ENCODE results near the gene CFAP299.

The CFAP299 gene

GRCh38 chr4:80452768-80453167 is 117.2 kb downstream of the CFAP299 start:
- no peak for DNase-seq

GRCh38 chr4:80454040-80454439 is 118.5 kb downstream of the CFAP299 start:
- DNase-seq = no peak

DNA sequence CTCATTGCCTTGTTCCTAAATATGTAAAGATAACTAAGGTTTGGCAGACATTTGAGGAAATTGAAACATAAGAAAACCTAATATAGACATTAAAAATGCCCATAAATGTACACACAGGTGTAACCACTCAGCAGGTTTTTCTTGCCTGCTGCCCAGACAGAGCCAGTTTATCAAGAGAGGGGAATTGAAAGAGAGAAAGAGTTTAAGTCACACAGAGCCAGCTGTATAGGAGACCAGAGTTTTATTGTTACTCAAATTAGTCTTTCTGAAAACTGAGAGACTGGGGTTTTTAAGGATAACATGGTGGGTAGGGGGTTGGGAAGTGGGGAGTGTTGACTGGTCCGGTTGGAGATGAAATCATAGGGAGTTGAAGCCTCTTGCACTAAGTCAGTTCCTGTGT is 119.0 kb downstream of the CFAP299 start:
- DNase-seq = no peak

DNA sequence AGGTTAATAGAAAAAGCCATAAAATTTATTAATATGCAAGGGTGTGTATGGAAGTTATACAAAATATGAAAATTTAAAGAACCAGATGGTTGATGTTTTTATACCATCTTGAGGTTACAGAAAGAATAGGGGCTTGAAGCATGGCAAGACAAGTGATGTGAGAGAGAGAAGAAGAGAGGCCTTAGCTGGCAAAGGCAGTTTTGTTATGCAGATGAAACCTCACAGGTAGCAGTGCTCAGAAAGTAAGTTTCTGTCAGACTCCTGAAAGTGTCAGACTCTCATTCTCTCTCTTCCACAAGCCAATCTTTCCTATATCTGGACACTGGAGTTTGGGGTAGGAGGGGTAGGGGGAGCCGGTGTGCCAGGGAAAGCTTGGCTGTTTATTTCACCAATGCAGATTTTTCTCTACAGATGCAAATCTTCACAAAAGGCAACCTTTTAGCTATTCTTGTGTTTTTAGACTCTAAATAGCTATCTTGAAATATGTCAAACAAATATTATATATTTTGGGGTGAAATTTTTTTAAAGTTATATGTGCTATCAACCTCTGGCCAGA is 124.5 kb downstream of the CFAP299 start:
- no peak for DNase-seq

DNA sequence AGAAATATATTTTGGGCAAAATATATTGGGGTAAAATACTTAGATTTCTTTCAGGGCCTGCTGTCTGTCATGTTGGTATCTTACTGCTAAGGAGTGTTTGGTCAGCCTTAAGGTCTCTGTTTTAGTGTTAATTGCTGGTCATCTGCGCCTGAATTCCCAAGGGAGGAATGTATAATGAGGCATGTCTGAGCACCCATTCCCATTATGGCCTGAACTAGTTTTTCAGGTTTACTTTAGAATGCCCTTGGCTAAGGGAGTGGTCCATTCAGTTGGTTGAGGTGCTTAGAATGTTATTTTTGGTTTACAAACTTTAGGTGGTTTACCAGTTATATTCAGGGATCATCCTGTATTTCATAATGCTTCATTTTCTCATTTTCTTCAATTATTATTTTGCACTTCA is 125.9 kb downstream of the CFAP299 start:
- DNase-seq = no peak

GRCh38 chr4:80462621-80463091 is 127.1 kb downstream of the CFAP299 start:
- DNase-seq = no peak

DNA sequence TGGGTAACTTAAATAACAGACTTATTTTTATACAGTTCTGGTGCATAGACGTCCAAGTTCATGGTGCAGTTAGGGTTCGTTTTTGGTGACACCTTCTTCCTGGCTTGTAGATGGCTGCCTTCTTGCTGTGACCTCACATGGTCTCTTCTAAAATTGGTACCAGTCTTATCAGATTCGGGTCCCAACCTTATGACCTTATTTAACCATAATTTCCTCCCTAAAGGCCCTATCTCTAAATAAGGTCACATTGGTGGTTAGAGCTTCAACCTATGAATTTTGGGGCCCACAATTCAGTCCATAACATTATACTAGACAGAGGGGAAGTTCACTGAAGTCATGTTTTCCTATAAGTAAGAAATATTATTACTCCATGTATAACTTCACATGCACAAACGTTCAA is 128.0 kb downstream of the CFAP299 start:
- DNase-seq = no peak

DNA sequence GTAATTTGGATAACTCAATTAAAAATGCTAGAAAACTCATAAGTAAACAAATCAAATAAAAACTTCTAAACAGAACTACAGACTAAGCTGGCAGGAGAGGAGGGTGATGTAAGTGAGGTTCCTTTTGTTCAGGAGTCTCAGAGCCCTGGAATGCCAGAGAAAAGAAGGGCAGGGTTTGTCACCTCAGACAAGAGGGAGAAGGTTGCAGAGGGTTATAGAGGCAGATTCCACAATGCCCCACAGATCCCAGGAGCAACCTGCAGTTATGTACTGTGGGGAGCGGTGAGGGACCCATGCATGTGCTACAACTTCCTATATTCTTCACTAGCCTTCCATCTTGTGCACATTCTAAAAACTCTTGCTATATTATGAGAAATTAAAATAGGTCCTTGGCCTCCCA is 129.7 kb downstream of the CFAP299 start:
- no peak for DNase-seq

GRCh38 chr4:80465736-80466135 is 130.2 kb downstream of the CFAP299 start:
- no peak for DNase-seq

GRCh38 chr4:80466618-80467017 is 131.1 kb downstream of the CFAP299 start:
- DNase-seq = no peak

DNA sequence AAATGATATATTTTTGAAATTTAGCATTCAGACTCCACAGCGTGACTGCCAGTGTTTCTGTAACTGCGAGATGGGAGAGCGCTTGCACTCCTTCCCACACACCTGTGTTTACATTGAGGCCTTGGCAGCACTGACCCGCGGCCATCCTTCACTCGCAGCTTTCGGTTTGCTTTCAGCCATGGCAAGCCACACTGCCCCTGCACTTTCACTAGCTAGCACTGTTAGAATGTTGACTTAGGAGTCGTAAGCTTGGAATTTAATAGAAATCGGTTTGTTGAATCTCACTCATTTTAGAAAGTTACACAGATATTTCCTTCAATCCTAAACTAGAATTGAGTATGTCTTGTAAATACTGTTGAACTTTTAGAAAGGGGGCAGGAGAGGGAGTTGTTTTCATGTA is 136.2 kb downstream of the CFAP299 start:
- peak; percentile 49 for DNase-seq

GRCh38 chr4:80475236-80475635 is 139.7 kb downstream of the CFAP299 start:
- no peak for DNase-seq

- no peak for DNase-seq
These were observed 140.3 kb downstream of the CFAP299 start for GRCh38 chr4:80475798-80476197.

GRCh38 chr4:80484712-80485111 is 149.2 kb downstream of the CFAP299 start:
- DNase-seq = no peak

- DNase-seq = no peak
These were observed 151.1 kb downstream of the CFAP299 start for GRCh38 chr4:80486603-80487002.

- DNase-seq = no peak
These were observed 154.3 kb downstream of the CFAP299 start for GRCh38 chr4:80489798-80490197.

GRCh38 chr4:80492761-80493160 is 157.2 kb downstream of the CFAP299 start:
- no peak for DNase-seq

DNA sequence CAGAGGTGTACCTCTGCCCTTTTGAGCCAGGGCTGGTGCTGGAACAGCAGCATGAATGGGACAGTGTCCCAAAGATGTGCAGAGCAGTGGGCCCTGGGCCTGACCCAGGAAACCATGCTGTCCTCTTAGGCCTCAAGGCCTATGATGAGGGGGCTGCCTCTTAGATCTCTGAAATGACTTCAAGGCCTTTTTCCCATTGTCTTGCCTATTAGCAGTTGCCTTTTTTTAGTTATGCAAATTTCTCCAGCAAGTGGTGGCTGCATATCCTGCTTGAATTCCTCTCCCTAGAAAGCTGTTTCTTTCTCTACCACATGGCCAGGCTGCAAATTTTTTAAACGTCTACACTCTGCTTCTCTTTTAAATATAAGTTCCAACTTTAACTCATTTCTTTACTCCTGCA is 160.3 kb downstream of the CFAP299 start:
- DNase-seq = no peak

- no peak for DNase-seq
These were observed 163.2 kb downstream of the CFAP299 start for GRCh38 chr4:80498725-80499124.

- DNase-seq = no peak
These were observed 165.1 kb downstream of the CFAP299 start for GRCh38 chr4:80500613-80501012.

DNA sequence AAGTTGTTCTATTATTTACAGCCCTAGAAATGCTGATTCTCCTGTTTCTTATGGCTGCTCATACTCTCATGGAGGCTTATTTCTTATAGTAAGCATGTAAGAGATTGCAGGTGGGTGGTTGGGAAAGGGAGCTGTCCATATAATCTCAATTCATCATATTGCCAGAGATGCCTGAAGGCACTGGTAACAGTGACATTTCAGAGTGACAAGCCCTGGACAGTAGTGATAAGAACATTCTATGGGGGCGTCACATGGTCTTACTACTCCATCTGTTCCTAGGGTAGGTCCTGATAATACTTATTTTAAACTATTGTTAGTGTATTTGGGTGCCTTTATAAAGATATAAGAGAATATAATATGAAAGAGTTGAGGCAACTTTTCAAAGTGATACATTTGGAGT is 171.5 kb downstream of the CFAP299 start:
- no peak for DNase-seq

GRCh38 chr4:80507507-80507906 is 172.0 kb downstream of the CFAP299 start:
- no peak for DNase-seq

- DNase-seq = no peak
These were observed 180.0 kb downstream of the CFAP299 start for GRCh38 chr4:80515496-80515895.

DNA sequence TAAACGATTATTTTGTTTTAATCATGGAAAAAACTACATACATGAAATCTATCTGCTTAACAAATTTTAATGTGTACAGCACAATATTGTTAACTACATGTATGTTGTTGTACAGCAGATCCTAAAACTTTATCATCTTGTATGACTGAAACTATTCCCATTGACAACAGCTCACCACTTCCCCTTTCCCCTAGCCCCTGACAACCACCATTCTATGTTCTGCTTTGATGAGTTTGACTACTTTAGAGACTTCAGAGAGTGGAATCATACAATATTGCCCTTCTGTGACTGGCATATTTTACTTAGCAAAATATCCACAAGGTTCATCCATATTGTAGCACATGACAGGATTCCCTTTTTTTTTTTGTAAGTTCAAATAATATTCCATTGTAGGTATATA is 185.9 kb downstream of the CFAP299 start:
- no peak for DNase-seq

DNA sequence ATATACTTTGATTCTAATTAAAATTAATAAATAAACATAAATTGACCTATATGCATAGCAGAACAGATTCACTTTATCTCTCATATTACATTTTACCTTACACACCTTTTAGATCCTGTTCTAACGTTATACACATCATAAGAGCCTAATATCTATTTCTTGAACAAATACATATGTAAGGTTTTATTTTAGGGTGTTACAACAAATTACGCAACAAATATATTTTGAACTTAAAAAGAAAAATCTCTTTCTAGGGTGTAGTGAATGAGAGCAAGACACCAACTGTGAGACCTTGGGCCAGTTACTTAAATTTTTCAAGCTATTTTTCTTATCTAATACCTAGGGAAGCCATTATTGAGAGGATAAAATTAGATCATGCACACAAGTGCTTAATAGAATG is 191.2 kb downstream of the CFAP299 start:
- DNase-seq = no peak

GRCh38 chr4:80529026-80529425 is 193.5 kb downstream of the CFAP299 start:
- no peak for DNase-seq

Measured in NCI-H1105 treated with DMSO at 0.1 percent for 48 hours (cell line).